HEK293 (cell line): ENCODE measurements around the gene FAM193B.
A peak's percentile ranks its signal among the peaks of the same experiment; 100 is the strongest.

Source experiments
- CTCF ChIA-PET: fragments of 350-600 bp; formaldehyde crosslinking; extraction: SDS; loops from one replicate; lab custom pipeline; 2021; ENCODE audit warnings: antibody characterized with exemption; lab: Yijun Ruan, JAX
- POLR2A ChIA-PET: fragments of 300-600 bp; formaldehyde crosslinking; extraction: SDS; loops from one replicate; lab custom pipeline; 2020; ENCODE audit warnings: antibody characterized with exemption, inconsistent platforms; lab: Yijun Ruan, JAX
- H3K27ac ChIP-seq: fragments of 200-500 bp; sonication (Bioruptor generic); 2 replicates; pipeline ENCODE4 v1.5.1; 2014; ENCODE audit warnings: low read depth, low read length, control low read depth, inconsistent platforms; ENCODE audit errors: extremely low read depth
- H3K36me3 ChIP-seq, 2 experiments: fragments of 200-500 bp in 1 of 2; sonication (Bioruptor generic) in 1 of 2; 1 replicate in 1 of 2; 2 replicates in 1 of 2; pipeline ENCODE4 v1.5.1; 2014 to 2017; ENCODE audit warnings: inconsistent platforms in 2 of 2, low read length in 2 of 2; ENCODE audit not compliant: control insufficient read depth in 2 of 2, insufficient read depth in 1 of 2
- H3K4me1 ChIP-seq: fragments of 200-500 bp; sonication (Bioruptor generic); 2 replicates; pipeline ENCODE4 v1.5.1; 2014; ENCODE audit warnings: mild to moderate bottlenecking, low read length, inconsistent platforms; ENCODE audit not compliant: control insufficient read depth, insufficient read depth
- H3K4me3 ChIP-seq: 2 replicates; pipeline ENCODE4 v1.5.1; 2011; ENCODE audit warnings: low read depth, mild to moderate bottlenecking, control low read depth, low read length, moderate library complexity
- H3K9me3 ChIP-seq: fragments of 200-500 bp; sonication (Bioruptor generic); 2 replicates; pipeline ENCODE4 v1.5.1; 2014; ENCODE audit warnings: low read depth, low read length, inconsistent platforms; ENCODE audit not compliant: control insufficient read depth, insufficient read depth
- EGR2 ChIP-seq: fragments of 450-650 bp; formaldehyde crosslinking; IDR thresholded peaks from 2 replicates; pipeline ENCODE4 v1.5.1; 2016; ENCODE audit warnings: low read depth, missing biosample characterization, missing genetic modification characterization
- GLI4 ChIP-seq: fragments of 450-650 bp; formaldehyde crosslinking; IDR thresholded peaks from 2 replicates; pipeline ENCODE4 v1.5.1; 2016; ENCODE audit warnings: missing biosample characterization, missing genetic modification characterization
- GLIS1 ChIP-seq: fragments of 450-650 bp; formaldehyde crosslinking; IDR thresholded peaks from 2 replicates; pipeline ENCODE4 v1.5.1; 2016; ENCODE audit warnings: missing biosample characterization, missing genetic modification characterization
- HOXA7 ChIP-seq: sonication (generic); formaldehyde crosslinking; IDR thresholded peaks from 2 replicates; pipeline ENCODE4 v1.8.1; 2022; ENCODE audit warnings: missing genetic modification reagents, borderline replicate concordance
- HOXD13 ChIP-seq: sonication (generic); formaldehyde crosslinking; IDR thresholded peaks from 2 replicates; pipeline ENCODE4 v1.8.0; 2022; ENCODE audit warnings: missing genetic modification reagents, borderline replicate concordance
- KLF1 ChIP-seq: fragments of 450-650 bp; formaldehyde crosslinking; IDR thresholded peaks from 2 replicates; pipeline ENCODE4 v1.5.1; 2016; ENCODE audit warnings: missing biosample characterization, missing genetic modification characterization
- KLF9 ChIP-seq: fragments of 450-650 bp; formaldehyde crosslinking; IDR thresholded peaks from 2 replicates; pipeline ENCODE4 v1.5.1; 2016; ENCODE audit warnings: missing biosample characterization, missing genetic modification characterization, low read depth
- MEIS1 ChIP-seq: sonication (generic); formaldehyde crosslinking; IDR thresholded peaks from 2 replicates; pipeline ENCODE4 v1.8.1; 2022; ENCODE audit warnings: missing genetic modification reagents, mild to moderate bottlenecking, borderline replicate concordance
- PATZ1 ChIP-seq: fragments of 450-650 bp; formaldehyde crosslinking; IDR thresholded peaks from 2 replicates; pipeline ENCODE4 v1.5.1; 2016; ENCODE audit warnings: missing biosample characterization, missing genetic modification characterization
- PRDM10 ChIP-seq: fragments of 450-650 bp; formaldehyde crosslinking; IDR thresholded peaks from 2 replicates; pipeline ENCODE4 v1.5.1; 2016; ENCODE audit warnings: missing biosample characterization, missing genetic modification characterization
- WT1 ChIP-seq: fragments of 450-650 bp; formaldehyde crosslinking; IDR thresholded peaks from 2 replicates; pipeline ENCODE4 v1.5.1; 2016; ENCODE audit warnings: missing biosample characterization, missing genetic modification characterization
- ZBTB17 ChIP-seq: fragments of 450-650 bp; formaldehyde crosslinking; IDR thresholded peaks from 2 replicates; pipeline ENCODE4 v1.5.1; 2016; ENCODE audit warnings: missing biosample characterization, missing genetic modification characterization
- ZBTB20 ChIP-seq: fragments of 450-650 bp; formaldehyde crosslinking; IDR thresholded peaks from 2 replicates; pipeline ENCODE4 v1.5.1; 2016; ENCODE audit warnings: missing biosample characterization, missing genetic modification characterization
- ZFHX2 ChIP-seq: fragments of 450-650 bp; formaldehyde crosslinking; conservative IDR thresholded peaks from 2 replicates; pipeline ENCODE4 v1.5.1; 2016; ENCODE audit warnings: missing biosample characterization, missing genetic modification characterization
- ZFP69B ChIP-seq: fragments of 450-650 bp; formaldehyde crosslinking; IDR thresholded peaks from 2 replicates; pipeline ENCODE4 v1.5.1; 2016; ENCODE audit warnings: missing biosample characterization, missing genetic modification characterization
- ZNF335 ChIP-seq: fragments of 450-650 bp; formaldehyde crosslinking; conservative IDR thresholded peaks from 2 replicates; pipeline ENCODE4 v1.5.1; 2016; ENCODE audit warnings: missing biosample characterization, missing genetic modification characterization
- ZNF341 ChIP-seq: fragments of 450-650 bp; formaldehyde crosslinking; IDR thresholded peaks from 2 replicates; pipeline ENCODE4; 2016; ENCODE audit warnings: low read depth, missing biosample characterization, missing genetic modification characterization
- ZNF394 ChIP-seq: fragments of 450-650 bp; formaldehyde crosslinking; IDR thresholded peaks from 2 replicates; pipeline ENCODE4 v1.5.1; 2016; ENCODE audit warnings: missing biosample characterization, missing genetic modification characterization, mild to moderate bottlenecking, moderate library complexity, borderline replicate concordance
- ZNF548 ChIP-seq: fragments of 450-650 bp; formaldehyde crosslinking; IDR thresholded peaks from 2 replicates; pipeline ENCODE4 v1.5.1; 2016; ENCODE audit warnings: missing biosample characterization, missing genetic modification characterization
- ZNF585B ChIP-seq: fragments of 450-650 bp; formaldehyde crosslinking; IDR thresholded peaks from 2 replicates; pipeline ENCODE4 v1.5.1; 2016; ENCODE audit warnings: missing biosample characterization, missing genetic modification characterization
- ZNF600 ChIP-seq: fragments of 450-650 bp; formaldehyde crosslinking; IDR thresholded peaks from 2 replicates; pipeline ENCODE4 v1.5.1; 2016; ENCODE audit warnings: missing biosample characterization, missing genetic modification characterization
- ZNF626 ChIP-seq: fragments of 450-650 bp; sonication (Bioruptor Pico); formaldehyde crosslinking; IDR thresholded peaks from 2 replicates; pipeline ENCODE4 v1.5.1; 2018; ENCODE audit warnings: missing biosample characterization, missing genetic modification characterization, inconsistent platforms
- ZNF670 ChIP-seq: fragments of 450-650 bp; formaldehyde crosslinking; IDR thresholded peaks from 2 replicates; pipeline ENCODE4 v1.5.1; 2016; ENCODE audit warnings: missing biosample characterization, missing genetic modification characterization, low read depth
- ZNF692 ChIP-seq: fragments of 450-650 bp; formaldehyde crosslinking; IDR thresholded peaks from 2 replicates; pipeline ENCODE4 v1.5.1; 2016; ENCODE audit warnings: missing biosample characterization, missing genetic modification characterization
- ZNF747 ChIP-seq: fragments of 450-650 bp; formaldehyde crosslinking; IDR thresholded peaks from 2 replicates; pipeline ENCODE4 v1.5.1; 2016; ENCODE audit warnings: missing biosample characterization, missing genetic modification characterization
- TF ChIP-seq, protein P1 (sequence below): fragments of 450-650 bp; formaldehyde crosslinking; optimal IDR thresholded peaks from 2 replicates; pipeline ENCODE3; 2016; ENCODE audit warnings: missing biosample characterization, mild to moderate bottlenecking, missing genetic modification characterization

Gene FAM193B

DNA sequence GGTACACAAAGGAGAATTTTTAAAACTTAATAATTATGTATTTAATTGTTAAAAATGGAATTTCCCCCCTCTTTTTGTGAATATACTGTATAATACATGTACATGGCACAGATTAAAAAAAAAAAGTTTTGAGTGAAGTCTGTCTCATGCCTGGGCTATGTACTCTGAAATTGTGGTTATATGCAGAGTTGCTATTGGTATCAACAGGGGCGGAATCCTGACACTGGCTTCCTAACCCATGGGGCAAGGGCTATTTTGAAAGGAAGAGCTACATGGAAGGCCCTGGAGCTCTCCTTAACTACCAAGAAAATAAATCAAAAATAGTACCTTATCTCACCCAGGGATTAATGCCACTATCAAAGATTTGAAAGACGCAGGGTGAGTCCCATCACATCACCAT lies 865 bp upstream of the FAM193B start:
- no peak for TF ChIP-seq ZNF670 (tag by site-specific recombination)
- no peak for TF ChIP-seq ZNF626 (tag by site-specific recombination)
- no peak for TF ChIP-seq ZNF394 (tag by site-specific recombination)
- Histone ChIP-seq H3K4me3 (no peak overlapping the region), H3K9me3 (no peaks in the 10 kb centered on the region), H3K27ac (no peak overlapping the region), H3K36me3 (peaks cover 4 to 28% of the 10 kb centered on the region in 2 experiments; a peak in 1 of 3 replicates), H3K4me1 (peaks cover 5% of the 10 kb centered on the region; the same call in 1 of the 2 replicates)
- POLR2A ChIA-PET: no interaction called here
- CTCF ChIA-PET: no interaction called here

- Histone ChIP-seq H3K9me3 (no peaks in the 10 kb centered on the region), H3K4me3 (peak overlapping the region; percentile 97), H3K4me1 (peaks cover 5% of the 10 kb centered on the region; the same call in 1 of the 2 replicates), H3K27ac (peak overlapping the region; percentile 63; the same call in 1 of the 2 replicates), H3K36me3 (peaks cover 4 to 34% of the 10 kb centered on the region in 2 experiments; a peak in 1 of 3 replicates)
- ChIA-PET POLR2A (interaction anchor here (1.1 to 1.2 kb wide), 2 partner anchors 46 to 56 kb away, joined by 3 to 4 read pairs; partner anchors contain the start of genes B4GALT7 and PDLIM7), CTCF (interaction anchor here (0.7 to 1.8 kb wide), 2 partner anchors 9 to 54 kb away, joined by 3 to 5 read pairs; no protein-coding TSS in a partner anchor)
- TF ChIP-seq PATZ1 (tag by site-specific recombination) (peak; percentile 44; the same call in 1 of the 2 replicates), WT1 (tag by site-specific recombination) (no peak), KLF9 (peak; percentile 54), ZFHX2 (tag by site-specific recombination) (peak; percentile 78), MEIS1 (CRISPR knock-in tag) (0 out of 2 replicates have a peak, but pooled peaks have one; percentile 35), HOXA7 (CRISPR knock-in tag) (no peak), HOXD13 (no peak), ZNF600 (tag by site-specific recombination) (peak; percentile 65), EGR2 (peak; percentile 49; the same call in 1 of the 2 replicates), ZNF585B (tag by site-specific recombination) (no peak), ZNF341 (tag by site-specific recombination) (peak; percentile 62), ZBTB20 (tag by site-specific recombination) (peak; percentile 38; the same call in 1 of the 2 replicates), ZFP69B (tag by site-specific recombination) (peak; percentile 71), PRDM10 (tag by site-specific recombination) (peak; percentile 35), KLF1 (tag by site-specific recombination) (0 out of 2 replicates have a peak, but pooled peaks have one; percentile 30), ZNF747 (tag by site-specific recombination) (no peak), GLI4 (tag by site-specific recombination) (no peak), ZNF335 (tag by site-specific recombination) (peak; percentile 63), ZNF548 (tag by site-specific recombination) (no peak), GLIS1 (tag by site-specific recombination) (peak; percentile 88), ZBTB17 (tag by site-specific recombination) (peak; percentile 30), ZNF692 (tag by site-specific recombination) (peak; percentile 81)
- TF ChIP-seq, protein P1, sequence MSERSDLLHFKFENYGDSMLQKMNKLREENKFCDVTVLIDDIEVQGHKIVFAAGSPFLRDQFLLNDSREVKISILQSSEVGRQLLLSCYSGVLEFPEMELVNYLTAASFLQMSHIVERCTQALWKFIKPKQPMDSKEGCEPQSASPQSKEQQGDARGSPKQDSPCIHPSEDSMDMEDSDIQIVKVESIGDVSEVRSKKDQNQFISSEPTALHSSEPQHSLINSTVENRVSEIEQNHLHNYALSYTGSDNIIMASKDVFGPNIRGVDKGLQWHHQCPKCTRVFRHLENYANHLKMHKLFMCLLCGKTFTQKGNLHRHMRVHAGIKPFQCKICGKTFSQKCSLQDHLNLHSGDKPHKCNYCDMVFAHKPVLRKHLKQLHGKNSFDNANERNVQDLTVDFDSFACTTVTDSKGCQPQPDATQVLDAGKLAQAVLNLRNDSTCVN: peak; percentile 70
These were observed 513 bp downstream of the FAM193B start for GRCh38 chr5:177553671-177554429.
